ENCODE measurements around the gene FOSL2.

The FOSL2 gene

GRCh38 chr2:28357948-28358667 lies 34.5 kb upstream of the FOSL2 start:
- H3K27ac ChIP-seq, result no peak overlapping the region
- no peak for TF ChIP-seq ZFX (IDR thresholded peaks at IDR 0.05)
- TF ChIP-seq CTCF (conservative IDR thresholded peaks at IDR 0.05), result no peak

- TF ChIP-seq ZFX (IDR thresholded peaks at IDR 0.05) (no peak), CTCF (conservative IDR thresholded peaks at IDR 0.05) (no peak)
- no peak overlapping the region for H3K27ac ChIP-seq
Measured at GRCh38 chr2:28358668-28359201, 33.9 kb upstream of the FOSL2 start.

- TF ChIP-seq CTCF (conservative IDR thresholded peaks at IDR 0.05), result no peak
- no peak for TF ChIP-seq ZFX (IDR thresholded peaks at IDR 0.05)
- H3K27ac ChIP-seq, result no peak overlapping the region
Measured at GRCh38 chr2:28359222-28360057, 33.2 kb upstream of the FOSL2 start.

- no peak for TF ChIP-seq CTCF (conservative IDR thresholded peaks at IDR 0.05)
- TF ChIP-seq ZFX (IDR thresholded peaks at IDR 0.05), result no peak
- no peak overlapping the region for H3K27ac ChIP-seq
Measured at GRCh38 chr2:28360058-28360717, 32.5 kb upstream of the FOSL2 start.

- H3K27ac ChIP-seq, result no peak overlapping the region
- TF ChIP-seq CTCF (conservative IDR thresholded peaks at IDR 0.05), result no peak
- TF ChIP-seq ZFX (IDR thresholded peaks at IDR 0.05), result no peak
Measured at GRCh38 chr2:28360718-28361293, 31.9 kb upstream of the FOSL2 start.

GRCh38 chr2:28361991-28362710 lies 30.5 kb upstream of the FOSL2 start:
- no peak overlapping the region for H3K27ac ChIP-seq
- no peak for TF ChIP-seq CTCF (conservative IDR thresholded peaks at IDR 0.05)

Measured in C4-2B (cell line).